Measurements from ENCODE around the gene CLDN5.
A peak's percentile ranks its signal among the peaks of the same experiment; 100 is the strongest.

CLDN5 gene

DNA sequence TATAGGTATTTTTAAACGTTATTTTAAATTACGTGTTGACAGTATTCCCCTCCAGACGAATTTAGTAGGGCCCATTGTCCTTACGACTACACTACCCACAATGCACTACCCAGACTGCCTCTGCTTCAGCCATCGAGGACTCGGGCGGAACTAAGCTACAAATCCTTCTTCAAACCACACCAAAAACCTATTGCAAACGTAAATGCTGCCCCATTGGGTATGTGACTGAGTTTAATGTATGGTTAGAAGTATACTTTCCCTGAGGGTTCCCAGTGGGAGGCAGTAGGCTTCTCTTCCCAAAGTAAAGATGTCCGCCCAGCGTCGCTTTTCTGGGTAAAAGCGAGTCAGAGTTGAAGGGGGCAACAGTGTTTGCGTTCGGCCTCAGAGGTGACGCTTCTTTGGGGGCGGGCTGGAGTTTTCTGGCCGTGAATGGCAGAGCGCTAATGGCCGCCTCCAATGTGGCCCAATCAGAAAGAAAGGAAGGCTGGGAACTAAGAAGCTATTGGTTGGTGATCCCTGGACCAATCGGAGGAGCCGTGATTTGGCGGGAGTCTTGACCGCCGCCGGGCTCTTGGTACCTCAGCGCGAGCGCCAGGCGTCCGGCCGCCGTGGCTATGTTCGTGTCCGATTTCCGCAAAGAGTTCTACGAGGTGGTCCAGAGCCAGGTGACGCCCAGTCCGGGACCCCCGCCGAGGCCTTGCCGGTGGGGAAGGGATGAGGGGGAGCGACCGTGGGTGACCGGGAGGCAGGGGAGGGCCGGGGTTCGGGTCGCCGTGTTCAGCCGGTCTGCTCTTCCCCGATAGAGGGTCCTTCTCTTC is 44.6 kb downstream of the CLDN5 start, which contains the start of gene CDC45:
TSS of gene CDC45 (plus strand) at position 566 of the 818 bp plus-strand sequence. CDS start at position 615, 49 bp downstream.
- DNase-seq (ENCODE audit: low read depth): peak; percentile 92

DNA sequence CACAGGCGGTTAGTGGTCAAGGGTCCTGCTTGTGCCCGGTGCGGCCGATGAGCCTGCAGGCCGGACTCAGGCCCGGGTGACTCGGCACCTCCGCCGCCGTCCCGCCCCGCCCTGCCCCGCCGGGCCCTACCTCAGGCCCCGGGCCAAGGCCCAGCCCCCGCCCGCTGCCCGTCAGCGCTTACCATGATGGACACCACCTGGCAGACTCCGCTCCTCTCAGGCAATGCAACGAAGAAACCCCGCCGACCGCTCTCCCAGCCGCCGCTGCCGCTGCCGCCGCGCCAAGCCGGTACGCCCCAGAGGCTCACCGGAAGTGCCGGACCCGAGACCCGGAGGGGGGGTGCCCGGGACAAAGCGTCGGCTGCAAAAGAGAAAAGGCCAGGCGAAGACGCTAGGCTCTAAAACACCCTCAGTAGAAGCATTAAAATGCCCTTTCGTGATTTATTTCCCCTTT is 45.3 kb downstream of the CLDN5 start, which contains the start of gene UFD1:
TSS of gene UFD1 (minus strand) at position 293 of the 454 bp plus-strand sequence. CDS start at position 185, 108 bp downstream.
- DNase-seq (ENCODE audit: low read depth): peak; percentile 70

DNA sequence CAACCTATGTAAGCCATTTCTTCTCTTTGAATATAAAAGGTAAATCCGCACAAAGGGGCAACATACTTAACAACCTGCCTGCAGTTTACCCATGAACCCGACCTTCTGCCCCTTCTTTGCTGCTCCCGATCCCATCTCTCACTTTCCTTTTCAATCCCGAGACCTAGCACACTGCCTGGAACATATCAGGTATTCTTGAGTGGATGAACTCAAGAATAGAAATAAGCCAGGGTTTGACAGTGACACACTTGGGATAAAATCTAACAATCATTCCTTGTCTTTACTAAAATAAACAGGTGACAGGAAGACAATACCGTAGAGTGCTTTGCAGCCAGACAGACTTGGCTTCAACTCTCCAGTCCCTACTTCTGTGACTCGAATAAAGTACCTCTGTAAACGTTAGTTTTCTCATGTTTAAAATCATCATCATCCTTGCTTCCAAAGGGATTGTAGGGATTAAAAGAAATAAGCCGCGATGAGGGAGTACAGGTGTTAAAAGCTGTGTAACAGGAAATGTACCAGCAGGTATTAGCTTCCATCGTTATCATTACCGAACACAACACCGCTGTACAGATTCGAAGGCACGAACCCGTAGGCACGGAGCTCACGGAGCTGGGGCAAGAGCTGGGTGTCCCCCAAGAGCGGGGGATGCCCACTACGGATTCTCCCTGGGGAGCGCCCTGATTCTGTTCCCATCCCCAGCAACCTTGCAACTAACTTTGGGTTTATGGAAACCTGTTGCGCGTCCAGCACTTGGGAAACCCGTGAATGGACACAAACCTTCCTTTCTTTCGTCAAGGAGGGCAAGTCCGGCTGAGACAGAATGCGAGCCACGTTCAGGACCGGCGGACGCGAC is 45.9 kb downstream of the CLDN5 start:
- no peak for DNase-seq (ENCODE audit: low read depth)

DNA sequence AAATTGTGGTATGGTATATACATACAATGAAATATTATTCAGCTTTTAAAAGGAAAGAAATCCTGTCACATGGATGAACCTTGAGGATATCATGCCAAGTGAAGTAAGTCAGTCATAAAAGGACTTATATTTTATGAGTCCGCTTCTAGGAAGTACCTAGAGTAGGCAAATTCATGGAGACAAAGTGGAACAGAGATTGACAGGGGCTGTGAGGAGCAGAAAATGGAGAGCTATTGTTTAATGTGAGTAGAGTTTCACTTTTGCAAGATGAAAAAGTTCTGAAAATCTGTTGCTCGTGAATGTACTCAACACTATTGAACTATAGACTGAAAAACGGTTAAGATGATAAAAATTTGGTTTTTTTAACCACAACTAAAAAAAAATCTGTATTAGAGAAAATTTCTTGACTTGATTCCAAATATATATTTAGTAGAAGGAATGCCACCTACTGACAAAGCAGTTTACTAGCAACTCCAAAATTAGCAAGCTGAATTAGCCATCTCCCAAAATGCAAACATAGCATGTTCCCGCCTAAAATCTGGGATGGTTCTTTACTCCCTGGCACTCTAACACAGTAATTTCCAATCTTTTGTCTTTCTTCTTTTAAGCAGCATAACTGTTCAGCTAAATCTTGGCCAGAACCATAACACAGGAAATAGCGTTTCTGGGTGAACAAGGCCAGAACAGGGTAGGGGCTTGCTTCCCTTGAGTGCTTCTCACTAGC is 46.7 kb downstream of the CLDN5 start:
- no peak for DNase-seq (ENCODE audit: low read depth)

DNA sequence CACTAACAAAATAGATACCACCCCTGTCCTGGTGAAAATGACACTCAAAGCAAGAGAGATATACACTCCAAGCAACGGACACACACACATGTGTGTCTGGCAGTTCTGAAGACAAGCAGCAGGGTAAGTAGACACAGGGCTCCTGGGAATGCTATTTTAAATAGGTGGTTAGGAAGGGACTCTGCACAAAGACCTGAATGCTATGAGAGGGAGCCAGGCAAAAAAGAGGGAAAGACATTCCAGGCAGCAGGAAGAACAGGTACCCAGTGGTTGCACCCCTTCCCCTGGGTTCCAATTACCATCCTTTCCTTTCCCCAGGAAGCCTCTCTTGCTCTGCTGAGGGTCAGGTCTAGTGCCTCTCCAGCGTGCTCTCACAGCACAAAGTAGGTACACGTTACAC is 48.2 kb downstream of the CLDN5 start:
- DNase-seq (ENCODE audit: low read depth): no peak

DNA sequence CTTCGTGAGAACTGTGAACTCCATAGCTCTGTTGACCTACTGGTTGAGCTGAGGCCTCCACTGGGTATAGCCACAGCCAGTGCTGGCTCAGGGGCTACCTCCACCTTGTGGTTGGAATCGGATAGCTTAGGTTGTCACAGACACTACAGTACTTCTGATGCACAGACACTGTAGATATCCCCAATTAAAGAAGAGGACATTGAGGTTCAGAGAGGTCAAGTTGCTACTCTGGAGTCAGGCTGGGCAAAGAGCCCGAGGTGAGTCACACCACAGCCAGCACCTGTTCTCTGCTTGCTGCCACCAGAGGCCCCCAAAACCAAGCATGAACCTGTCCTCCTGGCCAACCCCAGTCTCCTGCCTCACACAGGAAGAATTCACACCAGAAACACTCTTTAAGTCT is 50.6 kb downstream of the CLDN5 start:
- no peak for DNase-seq (ENCODE audit: low read depth)

All from activated T-cell treated with anti-CD3 and anti-CD28 coated beads for 24 hours (primary cell).